HTERT RPE-1 (cell line): Measurements from ENCODE around the gene SPATA19.

Experiments
- in situ Hi-C: fragments of 300-500 bp; cut with MboI; formaldehyde crosslinking; loops from 4 replicates; pipeline ENCODE4 v1.14.3; 2020; ENCODE audit warnings: low sequenced_read_pairs

SPATA19 gene

DNA sequence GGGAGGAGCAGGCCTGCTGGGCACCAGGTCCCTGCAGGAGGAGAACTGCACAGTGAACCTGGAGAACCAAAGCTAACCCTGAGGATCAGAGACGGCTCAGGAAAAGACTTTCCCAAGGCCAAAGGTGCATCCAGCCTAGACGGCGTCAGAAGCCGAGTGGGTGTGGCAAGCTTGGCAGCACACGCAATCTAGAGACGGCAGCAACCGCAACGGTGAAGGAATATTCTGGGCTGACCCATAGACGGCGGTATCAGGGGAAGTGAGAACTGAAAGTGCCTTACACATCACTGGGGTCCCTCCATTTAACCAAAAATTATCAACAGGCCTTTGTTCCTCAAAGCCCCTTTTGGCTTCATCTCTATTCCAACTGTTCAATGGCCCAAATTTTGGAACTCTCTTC is 26.2 kb downstream of the SPATA19 start:
- in situ Hi-C loops = no loop called here

DNA sequence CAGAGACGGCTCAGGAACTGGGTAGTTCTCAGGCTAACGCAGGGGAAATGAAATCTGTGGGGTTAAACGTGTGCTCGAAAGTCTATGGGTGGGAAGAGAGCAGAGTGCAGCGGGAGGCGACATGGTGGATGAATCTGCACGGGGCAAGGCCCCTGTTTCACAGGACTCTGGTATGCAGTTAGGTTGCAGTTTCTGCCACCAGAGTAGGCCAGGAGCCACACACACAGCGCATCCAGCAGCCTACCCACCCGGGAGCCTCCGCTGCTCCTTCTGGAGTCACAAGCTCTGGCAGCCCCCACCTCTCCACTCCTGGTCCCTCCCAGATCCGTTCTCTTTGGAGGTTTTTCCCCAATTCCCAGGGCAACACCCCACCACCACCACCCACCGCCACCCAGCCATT is 27.0 kb downstream of the SPATA19 start:
- in situ Hi-C loops = no loop called here

DNA sequence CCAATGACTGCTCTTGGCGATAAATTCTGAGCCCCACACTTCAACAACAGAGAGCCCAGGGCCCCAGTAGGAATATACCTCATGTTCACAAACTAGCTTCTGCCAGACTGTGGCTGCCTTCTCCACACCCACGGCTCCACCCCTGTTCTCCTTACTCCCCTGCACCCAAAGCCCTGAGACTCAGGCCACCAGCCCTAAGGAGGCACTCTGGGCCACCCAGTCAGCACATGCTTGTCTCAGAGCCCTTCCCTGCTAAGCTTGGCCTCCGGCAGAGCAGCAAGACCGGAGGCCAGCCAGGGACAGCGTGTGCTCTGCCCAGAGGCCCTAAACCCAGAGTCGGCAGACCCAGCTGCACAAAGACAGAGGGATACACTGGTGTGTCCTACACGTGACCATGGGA is 27.9 kb downstream of the SPATA19 start:
- in situ Hi-C loops = no loop called here

DNA sequence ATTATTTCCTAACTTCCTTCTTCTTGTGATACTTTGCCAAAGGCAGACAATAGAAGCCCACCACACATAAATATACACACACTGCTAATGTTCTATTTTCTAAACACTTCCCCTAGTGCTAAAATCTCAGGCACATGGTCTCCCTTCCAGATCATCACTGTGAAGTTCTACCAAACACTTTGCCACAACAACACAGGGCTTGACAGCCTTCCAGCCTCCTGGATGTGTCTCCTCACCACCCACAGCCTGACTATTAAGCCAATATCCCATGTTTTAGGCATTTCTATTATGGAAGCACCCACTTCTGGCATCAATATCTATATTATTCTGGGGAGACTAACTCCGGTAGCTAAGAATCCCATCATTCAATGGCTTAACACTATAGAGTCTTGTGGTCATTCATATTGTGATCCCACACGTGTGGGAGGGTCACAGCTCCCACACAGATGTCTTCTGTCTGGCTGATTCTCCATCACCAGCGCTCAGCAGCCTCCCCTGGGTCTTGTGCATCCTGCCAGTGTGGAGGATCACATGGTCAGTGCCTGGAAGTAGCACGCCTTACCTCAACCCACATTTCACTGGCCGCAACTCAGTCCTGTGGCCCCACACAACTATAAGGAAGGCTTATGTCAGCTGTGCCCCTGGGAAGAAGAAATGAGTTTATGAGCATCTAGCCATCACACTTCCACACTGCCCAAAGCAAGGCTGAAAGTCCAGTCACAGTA is 29.0 kb downstream of the SPATA19 start:
- in situ Hi-C loops = no loop called here

- in situ Hi-C loops = no loop called here
These were observed 29.7 kb downstream of the SPATA19 start for GRCh38 chr11:133815636-133816035.

GRCh38 chr11:133814588-133815100 is 30.7 kb downstream of the SPATA19 start:
- in situ Hi-C loops = no loop called here

DNA sequence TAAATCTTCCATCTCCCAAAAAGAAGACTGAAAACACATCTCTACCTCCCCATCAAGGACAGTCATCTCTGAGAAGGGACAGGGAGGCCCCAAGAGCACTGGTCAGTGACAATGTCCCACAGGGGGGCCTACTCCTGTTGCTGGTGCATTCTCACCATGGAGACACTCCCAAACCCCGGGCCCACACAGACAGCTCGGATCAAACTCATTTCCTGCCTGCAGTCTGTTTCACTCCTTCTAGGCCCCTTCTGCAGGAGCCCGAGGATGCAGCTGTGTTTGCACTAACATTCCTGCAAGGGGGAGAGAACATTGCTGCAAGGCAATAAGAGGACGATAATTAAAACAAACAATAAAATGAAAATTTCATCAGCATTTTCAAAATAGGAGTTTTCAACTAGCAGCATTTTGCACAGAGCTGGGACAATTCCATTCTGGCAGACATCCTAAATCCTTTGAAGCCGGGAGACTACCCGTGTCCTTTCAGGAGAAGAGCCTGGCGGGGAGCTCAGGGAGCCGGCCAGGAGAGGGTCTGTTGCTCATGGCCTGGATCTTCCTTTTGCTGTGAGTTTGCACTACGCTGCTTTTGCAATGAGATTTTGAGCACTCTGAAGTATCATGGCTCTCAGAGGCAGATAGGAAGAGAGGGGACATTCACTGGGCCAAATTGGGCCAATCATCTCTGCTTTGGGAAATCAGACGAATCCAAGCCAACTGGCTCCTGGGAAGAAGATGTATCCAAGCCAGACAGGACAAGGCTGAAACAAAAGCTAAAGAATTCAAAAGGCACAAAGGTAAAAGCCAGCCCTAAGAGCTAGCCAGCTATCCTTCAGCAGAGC is 33.2 kb downstream of the SPATA19 start:
- in situ Hi-C loops = no loop called here

- in situ Hi-C loops = no loop called here
These were observed 34.5 kb downstream of the SPATA19 start for GRCh38 chr11:133810766-133811165.

- in situ Hi-C loops = no loop called here
These were observed 35.5 kb downstream of the SPATA19 start for GRCh38 chr11:133809569-133810491.

DNA sequence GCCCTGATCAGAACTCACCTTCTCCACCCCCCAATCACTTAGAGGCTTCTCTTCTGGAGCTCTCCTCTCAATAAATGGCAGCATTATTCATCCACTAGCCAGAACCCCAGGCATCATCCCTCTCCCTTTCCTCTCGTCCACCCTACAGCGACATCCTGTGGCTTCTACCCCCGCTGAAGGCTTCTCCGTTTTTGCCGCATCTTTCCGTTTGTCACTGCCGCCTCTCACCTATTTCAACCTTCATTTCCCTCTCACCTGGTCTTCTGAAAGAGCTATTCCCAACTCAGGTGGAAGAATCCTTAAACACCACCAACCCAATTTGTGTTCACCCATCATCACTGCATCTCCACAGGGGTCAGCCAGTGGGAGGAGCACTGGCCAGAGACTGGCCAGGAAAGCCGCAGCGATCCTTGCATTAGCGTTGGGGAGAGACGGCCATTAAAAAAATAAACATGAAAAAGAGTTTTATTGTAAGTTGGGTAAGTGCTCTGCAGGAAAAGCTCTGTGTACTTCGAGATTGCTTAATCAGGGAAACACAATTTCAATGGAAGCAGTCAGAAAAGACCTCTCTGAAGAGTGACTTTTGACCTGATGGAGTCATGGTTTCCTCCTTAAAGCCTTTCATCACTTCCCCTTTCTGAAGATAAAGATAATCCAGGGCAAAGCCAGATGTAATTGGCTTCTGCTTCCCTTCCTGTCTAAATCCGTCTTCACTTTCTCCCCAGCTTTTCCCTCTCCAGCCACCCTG is 36.7 kb downstream of the SPATA19 start:
- in situ Hi-C loops = no loop called here

- in situ Hi-C loops = no loop called here
These were observed 42.3 kb downstream of the SPATA19 start for GRCh38 chr11:133803026-133803425.

- in situ Hi-C loops = no loop called here
These were observed 44.0 kb downstream of the SPATA19 start for GRCh38 chr11:133801356-133801755.

DNA sequence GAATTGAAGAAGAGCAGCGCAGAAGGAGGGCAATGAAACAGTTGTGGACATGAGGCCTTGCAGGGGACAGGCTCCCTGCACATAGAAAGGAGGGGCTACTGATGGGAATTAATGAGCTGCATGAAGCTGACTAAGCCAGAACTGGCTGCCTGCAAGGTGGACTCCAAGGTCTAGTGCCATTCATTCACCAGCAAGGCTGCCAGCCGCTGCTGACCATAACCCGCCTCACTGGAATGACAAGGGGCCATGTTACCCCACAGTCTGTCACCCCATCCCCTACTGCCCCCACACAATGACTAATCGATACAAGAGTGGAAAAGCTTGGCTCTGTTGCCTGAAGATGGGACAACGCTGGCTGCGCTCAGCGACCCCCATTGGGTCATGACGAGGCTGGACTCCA is 44.6 kb downstream of the SPATA19 start:
- in situ Hi-C loops = no loop called here

- in situ Hi-C loops = no loop called here
These were observed 47.8 kb downstream of the SPATA19 start for GRCh38 chr11:133797554-133797953.

DNA sequence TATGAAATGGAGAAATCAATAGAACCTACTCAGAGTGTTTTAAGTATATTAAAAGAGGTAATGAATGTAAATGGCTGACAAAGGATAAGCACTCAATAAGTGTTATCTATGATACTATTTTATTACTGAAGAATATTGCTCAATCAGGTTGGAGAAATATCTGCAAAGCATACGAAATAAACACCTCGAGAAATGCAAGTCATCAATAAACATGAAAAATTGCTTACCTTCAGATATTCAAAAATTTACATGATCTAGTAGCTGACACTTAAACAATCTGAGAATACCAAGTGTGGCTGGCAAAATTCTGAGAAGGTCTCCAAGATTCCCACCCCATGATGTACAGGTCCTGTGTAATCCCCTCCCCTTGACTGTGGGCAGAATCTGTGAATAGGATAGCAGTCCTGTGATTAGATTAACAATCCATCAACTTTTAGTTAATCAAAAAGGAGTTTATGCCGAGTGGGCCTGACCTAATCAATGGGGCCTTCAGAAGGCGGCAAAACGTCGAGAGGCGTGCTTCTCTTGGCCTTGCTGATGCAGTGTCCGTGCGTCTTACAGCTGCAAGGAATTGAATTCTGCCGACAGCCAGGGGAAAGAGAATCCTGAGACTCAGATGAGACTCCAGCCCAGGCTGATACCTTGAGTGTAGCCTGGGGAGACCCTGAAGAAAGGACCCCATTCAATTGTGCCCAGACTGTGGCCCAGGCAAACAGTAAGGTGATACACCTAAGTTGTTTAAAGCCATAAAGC is 49.1 kb downstream of the SPATA19 start:
- in situ Hi-C loops = no loop called here

DNA sequence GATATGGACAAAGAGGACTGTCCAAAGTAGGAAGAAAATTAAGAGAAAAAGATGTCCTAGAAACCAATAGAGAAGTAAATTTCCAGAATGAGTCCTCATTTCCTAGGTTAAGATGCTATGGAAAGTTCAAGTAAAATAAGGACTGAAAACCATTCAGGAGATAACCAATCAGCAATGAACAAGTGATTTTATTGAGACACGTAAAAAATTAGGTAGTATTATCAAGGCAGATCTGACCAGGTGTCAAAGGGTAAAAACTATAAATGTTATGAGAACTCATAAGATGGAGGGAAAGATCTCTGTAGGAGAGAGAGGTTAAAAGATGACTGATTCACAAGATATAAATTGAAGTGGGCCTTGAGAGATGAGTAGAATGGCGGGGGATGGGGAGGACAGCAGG is 50.2 kb downstream of the SPATA19 start:
- in situ Hi-C loops = no loop called here

DNA sequence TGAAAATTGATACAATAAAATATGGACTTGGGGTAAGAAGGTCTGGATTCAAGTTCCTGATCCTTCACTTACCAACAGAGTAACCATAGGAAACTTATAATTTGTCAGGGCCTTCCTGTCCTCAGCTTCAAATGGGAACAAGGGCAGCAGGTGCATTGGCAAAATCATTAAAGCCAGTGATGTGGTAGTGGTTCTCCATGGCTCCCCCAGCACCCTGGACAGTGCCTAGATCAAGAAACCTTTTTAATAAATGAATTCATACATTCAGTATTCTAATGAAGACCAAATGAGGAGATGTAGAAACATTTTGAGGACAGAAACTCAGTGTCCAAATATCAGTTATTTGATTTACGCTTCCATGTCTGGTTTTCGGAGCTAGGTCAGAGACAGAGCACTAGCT is 51.1 kb downstream of the SPATA19 start:
- in situ Hi-C loops = no loop called here

GRCh38 chr11:133793271-133794035 is 51.9 kb downstream of the SPATA19 start:
- in situ Hi-C loops = no loop called here

DNA sequence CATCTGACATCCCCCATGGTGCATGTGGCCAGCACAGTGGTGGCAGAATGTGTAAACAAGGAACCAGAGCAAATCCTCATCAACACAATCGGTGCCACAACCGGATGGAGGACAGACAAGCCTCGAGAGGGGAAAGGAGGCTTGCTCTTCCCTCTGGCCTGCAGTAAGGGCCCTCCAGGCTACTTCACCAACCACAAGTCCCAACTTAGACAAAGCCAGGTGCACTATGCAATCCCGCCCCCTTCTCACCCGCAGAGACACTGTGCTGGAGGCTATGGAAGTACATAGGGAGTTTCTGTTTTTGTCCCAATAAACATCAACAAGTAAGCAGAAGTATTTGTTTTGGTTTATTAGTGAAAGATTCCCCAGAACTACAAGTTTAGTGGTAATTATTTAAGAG is 54.3 kb downstream of the SPATA19 start:
- in situ Hi-C loops = no loop called here
